Mesenchymal stem cell (in vitro differentiated cells and primary cell): ENCODE measurements around the gene KIAA0825.
"Not testable (repeated sequence)": the region's sequence is repeated elsewhere in the genome, so short reads cannot be mapped to it uniquely, and the experiment has no call there.

Source experiments
- DNase-seq: peaks from one replicate; pipeline ENCODE4 v3.0.0-alpha.2; 2013
- H2AFZ ChIP-seq: one replicate; pipeline ENCODE4 v1.6.1; 2013; ENCODE audit warnings: low read depth, mild to moderate bottlenecking, control low read depth, inconsistent platforms, low read length, moderate library complexity
- H2AK5ac ChIP-seq: 2 replicates; pipeline ENCODE4 v1.6.1; 2013; ENCODE audit warnings: low read length, moderate library complexity, mild to moderate bottlenecking, inconsistent platforms; ENCODE audit not compliant: severe bottlenecking
- H2BK120ac ChIP-seq: one replicate; pipeline ENCODE4 v1.6.1; 2013; ENCODE audit warnings: low read depth, mild to moderate bottlenecking, inconsistent platforms, low read length, moderate library complexity
- H2BK12ac ChIP-seq, 2 experiments: one replicate each; pipeline ENCODE4 v1.6.1; 2013; ENCODE audit warnings: inconsistent platforms in 2 of 2, low read length in 2 of 2, mild to moderate bottlenecking in 2 of 2, moderate library complexity in 2 of 2, control low read depth in 1 of 2
- H2BK15ac ChIP-seq: one replicate; pipeline ENCODE4 v1.6.1; 2013; ENCODE audit warnings: mild to moderate bottlenecking, low read depth, inconsistent platforms; ENCODE audit not compliant: poor library complexity, severe bottlenecking
- H2BK5ac ChIP-seq: 2 replicates; pipeline ENCODE4 v1.6.1; 2013; ENCODE audit warnings: low read depth, mild to moderate bottlenecking, low read length, control low read depth, inconsistent platforms; ENCODE audit not compliant: poor library complexity, severe bottlenecking
- H3K14ac ChIP-seq, 2 experiments: one replicate each; pipeline ENCODE4 v1.6.1; 2013; ENCODE audit warnings: inconsistent platforms in 2 of 2, low read length in 2 of 2, control low read depth in 1 of 2, mild to moderate bottlenecking in 1 of 2, moderate library complexity in 1 of 2
- H3K18ac ChIP-seq, 2 experiments: one replicate each; pipeline ENCODE4 v1.6.1; 2013; ENCODE audit warnings: inconsistent platforms in 2 of 2, low read length in 2 of 2, control low read depth in 1 of 2, low read depth in 1 of 2, mild to moderate bottlenecking in 1 of 2
- H3K23ac ChIP-seq, 2 experiments: one replicate each; pipeline ENCODE4 v1.6.1; 2013; ENCODE audit warnings: inconsistent platforms in 2 of 2, low read length in 2 of 2, mild to moderate bottlenecking in 2 of 2, moderate library complexity in 2 of 2, control low read depth in 1 of 2
- H3K27ac ChIP-seq: 2 replicates; pipeline ENCODE4 v1.5.1; 2013; ENCODE audit warnings: mild to moderate bottlenecking, moderate library complexity, low read length, control low read depth, inconsistent platforms; ENCODE audit not compliant: poor library complexity, severe bottlenecking
- H3K27me3 ChIP-seq, 2 experiments: 2 replicates each; pipeline versions ENCODE4 v1.6.1 to v1.7.0; 2013; ENCODE audit warnings: low read length in 2 of 2, mild to moderate bottlenecking in 2 of 2, moderate library complexity in 2 of 2, control low read depth in 1 of 2, inconsistent platforms in 1 of 2; ENCODE audit not compliant: control insufficient read depth in 1 of 2, insufficient read depth in 1 of 2
- H3K36me3 ChIP-seq, 2 experiments: 2 replicates each; pipeline versions ENCODE4 v1.6.1 to v1.7.0; 2013; ENCODE audit warnings: low read length in 2 of 2, control low read depth in 1 of 2, inconsistent platforms in 1 of 2, low read depth in 1 of 2, mild to moderate bottlenecking in 1 of 2; ENCODE audit not compliant: insufficient read depth in 2 of 2, control insufficient read depth in 1 of 2
- H3K4ac ChIP-seq, 2 experiments: one replicate each; pipeline ENCODE4 v1.6.1; 2013; ENCODE audit warnings: inconsistent platforms in 2 of 2, low read length in 2 of 2, mild to moderate bottlenecking in 2 of 2, moderate library complexity in 2 of 2, control low read depth in 1 of 2, low read depth in 1 of 2
- H3K4me1 ChIP-seq: 2 replicates; pipeline ENCODE4 v1.6.1; 2013; ENCODE audit warnings: low read depth, low read length, control low read depth; ENCODE audit not compliant: control insufficient read depth, insufficient read depth
- H3K4me2 ChIP-seq: 2 replicates; pipeline ENCODE4 v1.6.1; 2013; ENCODE audit warnings: low read length, mild to moderate bottlenecking, inconsistent platforms; ENCODE audit not compliant: poor library complexity, severe bottlenecking
- H3K4me3 ChIP-seq, 2 experiments: 2 replicates each; pipeline versions ENCODE4 v1.5.1 to v1.7.0; 2013; ENCODE audit warnings: low read length in 2 of 2, mild to moderate bottlenecking in 2 of 2, control low read depth in 1 of 2, low read depth in 1 of 2; ENCODE audit not compliant: insufficient read depth in 1 of 2
- H3K79me1 ChIP-seq: replicated peaks from 2 replicates; pipeline ENCODE4 v1.6.1; 2013; ENCODE audit warnings: mild to moderate bottlenecking, control low read depth, low read length, inconsistent platforms; ENCODE audit not compliant: poor library complexity, severe bottlenecking
- H3K9ac ChIP-seq: 2 replicates; pipeline ENCODE4 v1.7.0; 2013; ENCODE audit warnings: mild to moderate bottlenecking, low read length, moderate library complexity
- H3K9me3 ChIP-seq: 2 replicates; pipeline ENCODE4 v1.7.0; 2013; ENCODE audit warnings: mild to moderate bottlenecking, low read length; ENCODE audit not compliant: control insufficient read depth
- H4K8ac ChIP-seq: one replicate; pipeline ENCODE4 v1.6.1; 2013; ENCODE audit warnings: inconsistent platforms, mild to moderate bottlenecking, low read length, moderate library complexity
- H4K91ac ChIP-seq: one replicate; pipeline ENCODE4 v1.6.1; 2013; ENCODE audit warnings: mild to moderate bottlenecking, low read length, inconsistent platforms
- WGBS: methylation state at CpG from one replicate; pipeline ENCODE4 v1.1.7; 2013; ENCODE audit warnings: mixed read lengths; 5-methylcytosine and 5-hydroxymethylcytosine counted together

The KIAA0825 gene

DNA sequence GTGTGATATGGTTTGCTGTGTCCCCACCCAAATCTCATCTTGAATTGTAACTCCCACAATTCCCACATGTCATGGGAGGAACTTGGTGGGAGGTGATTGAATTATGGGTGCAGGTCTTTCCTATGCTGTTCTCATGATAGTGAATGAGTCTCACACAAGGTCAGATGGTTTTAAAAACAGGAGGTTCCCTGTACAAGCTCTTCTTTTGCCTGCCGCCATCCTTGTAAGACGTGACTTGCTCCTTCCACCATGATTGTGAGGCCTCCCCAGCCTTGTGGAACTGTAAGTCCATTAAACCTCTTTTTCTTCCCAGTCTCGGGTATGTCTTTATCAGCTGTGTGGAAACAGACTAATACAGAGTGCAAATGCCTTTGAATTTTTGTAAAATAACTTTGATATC lies 447.3 kb downstream of the KIAA0825 start:
- not testable (repeated sequence) for H3K9me3 ChIP-seq, H3K9ac ChIP-seq
- WGBS = 97% methylated on average over 3 of the region's 3 CpGs

DNA sequence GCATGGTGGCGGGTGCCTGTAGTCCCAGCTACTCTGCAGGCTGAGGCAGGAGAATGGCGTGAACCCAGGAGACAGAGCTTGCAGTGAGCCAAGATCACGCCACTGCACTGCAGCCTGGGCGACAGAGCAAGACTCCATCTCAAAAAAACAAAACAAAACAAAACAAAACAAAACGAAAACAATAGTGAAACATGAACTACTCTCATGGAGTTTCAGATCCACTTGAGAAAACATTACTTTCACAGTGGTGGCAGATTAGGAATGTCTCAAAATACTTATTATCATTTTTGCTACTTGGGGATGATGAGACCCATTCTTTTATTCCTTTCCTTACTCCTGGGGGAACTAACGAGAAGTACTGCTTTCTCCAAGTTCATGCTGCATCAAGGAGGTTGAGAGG lies 448.2 kb downstream of the KIAA0825 start:
- H3K27ac ChIP-seq, H3K9me3 ChIP-seq, H4K8ac ChIP-seq, H3K4me1 ChIP-seq, H3K4me3 ChIP-seq, H3K36me3 ChIP-seq, H2AFZ ChIP-seq, H3K4me2 ChIP-seq, H4K91ac ChIP-seq, DNase-seq, H3K9ac ChIP-seq, H2BK5ac ChIP-seq, H3K79me1 ChIP-seq, H2BK12ac ChIP-seq, H3K4ac ChIP-seq, H2AK5ac ChIP-seq, H2BK15ac ChIP-seq, H3K14ac ChIP-seq, H3K27me3 ChIP-seq, H3K23ac ChIP-seq, H2BK120ac ChIP-seq, H3K18ac ChIP-seq: not testable (repeated sequence)
- WGBS = 99% methylated on average over 6 of the region's 6 CpGs

More for the DNA sequence above, 447.3 kb downstream of the KIAA0825 start:
- not testable (repeated sequence) for H3K79me1 ChIP-seq, H4K8ac ChIP-seq, H2AK5ac ChIP-seq, H3K4me2 ChIP-seq, H3K27me3 ChIP-seq, H3K27ac ChIP-seq, H3K14ac ChIP-seq, H3K4me1 ChIP-seq, H2BK5ac ChIP-seq, H3K4me3 ChIP-seq, H3K36me3 ChIP-seq, DNase-seq, H3K23ac ChIP-seq, H2BK12ac ChIP-seq, H2BK15ac ChIP-seq, H4K91ac ChIP-seq, H2AFZ ChIP-seq, H2BK120ac ChIP-seq, H3K4ac ChIP-seq, H3K18ac ChIP-seq

DNA sequence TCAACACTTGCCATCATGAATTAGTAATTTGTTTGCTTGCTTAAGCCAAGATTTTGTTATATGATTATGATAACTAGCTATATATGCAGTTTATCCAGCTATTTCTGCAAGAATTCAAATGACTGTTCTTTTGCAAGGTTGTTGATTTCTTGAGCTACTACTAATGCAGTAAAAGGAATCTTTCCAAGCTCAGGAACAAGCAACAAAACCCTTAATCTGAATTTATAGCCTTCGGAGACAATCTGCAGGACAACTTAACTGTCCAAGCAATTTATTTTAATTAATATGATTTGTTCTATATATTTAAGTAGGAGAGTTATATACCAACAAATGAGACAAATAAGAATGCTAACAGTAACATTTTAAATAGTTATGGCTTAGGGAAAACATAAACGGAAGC lies 450.3 kb downstream of the KIAA0825 start:
- no peak for DNase-seq
- H3K18ac ChIP-seq = no peak overlapping the region
- no peak overlapping the region for H2AK5ac ChIP-seq
- H4K91ac ChIP-seq = no peak overlapping the region
- no peak overlapping the region for H3K4ac ChIP-seq
- H3K36me3 ChIP-seq = no peaks in the 10 kb centered on the region
- H3K4me1 ChIP-seq = no peaks in the 10 kb centered on the region
- WGBS = no CpG with 5 or more reads among the region's 2 CpGs
- no peak overlapping the region for H3K27ac ChIP-seq
- H2AFZ ChIP-seq = no peak overlapping the region
- no peak overlapping the region for H3K23ac ChIP-seq
- H2BK15ac ChIP-seq = no peak overlapping the region
- H3K9me3 ChIP-seq = no peaks in the 10 kb centered on the region
- no peak overlapping the region for H3K14ac ChIP-seq
- H3K9ac ChIP-seq = no peak overlapping the region
- no peaks in the 10 kb centered on the region for H3K27me3 ChIP-seq
- no peak overlapping the region for H3K4me2 ChIP-seq
- H2BK12ac ChIP-seq = no peak overlapping the region
- H4K8ac ChIP-seq = no peak overlapping the region
- no peak overlapping the region for H2BK5ac ChIP-seq
- no peak overlapping the region for H3K4me3 ChIP-seq
- no peaks in the 10 kb centered on the region for H3K79me1 ChIP-seq
- H2BK120ac ChIP-seq = no peak overlapping the region

DNA sequence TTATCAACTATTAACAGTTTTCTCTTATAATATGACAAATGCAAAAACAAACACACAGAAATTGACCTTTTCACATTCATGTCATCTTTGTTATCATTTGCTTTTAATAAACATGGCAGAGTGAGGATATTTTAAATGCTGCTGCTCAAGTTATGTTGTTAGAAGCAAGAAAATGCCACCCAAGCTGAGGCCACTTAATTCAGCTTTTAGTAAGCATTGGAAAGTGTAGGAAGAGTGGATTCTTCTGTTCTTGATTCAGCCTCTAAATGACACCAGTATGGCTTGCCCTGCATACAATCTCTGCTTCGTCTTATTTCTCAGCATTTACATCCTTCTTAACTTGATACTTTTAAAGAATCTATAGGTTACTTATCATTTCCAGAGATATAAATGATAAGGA lies 456.6 kb downstream of the KIAA0825 start:
- Histone ChIP-seq H3K36me3 (no peaks in the 10 kb centered on the region), H3K14ac (no peak overlapping the region), H3K4me2 (no peak overlapping the region), H3K4me3 (no peak overlapping the region), H2BK12ac (no peak overlapping the region), H3K4me1 (no peaks in the 10 kb centered on the region), H3K9ac (no peak overlapping the region), H4K8ac (no peak overlapping the region), H3K23ac (no peak overlapping the region), H2BK15ac (no peak overlapping the region), H3K27ac (no peak overlapping the region), H3K27me3 (no peaks in the 10 kb centered on the region), H2AFZ (no peak overlapping the region), H2AK5ac (no peak overlapping the region), H3K18ac (no peak overlapping the region), H3K79me1 (no peaks in the 10 kb centered on the region), H4K91ac (no peak overlapping the region), H2BK120ac (no peak overlapping the region), H2BK5ac (no peak overlapping the region), H3K4ac (no peak overlapping the region), H3K9me3 (no peaks in the 10 kb centered on the region)
- WGBS = no CpG with 5 or more reads among the region's 1 CpG
- no peak for DNase-seq
